ENCODE measurements around the gene MACROD2.

GRCh38 chr20:15763366-15763765 lies 1768.0 kb downstream of the MACROD2 start:
- no peak for TF ChIP-seq POLR2A (IDR thresholded peaks at IDR 0.05; ENCODE audit: low read depth, low read length)
- TF ChIP-seq RAD21 (IDR thresholded peaks at IDR 0.05; ENCODE audit: low read length): no peak

Measured in IMR-90 (cell line).